Measurements from ENCODE around the gene TIMD4. TPM values are rescaled to one million over a fixed set of nuclear protein-coding genes. Genes with fewer than 3 reads are reported as not detected.

The TIMD4 gene
- total and polyA plus RNA-seq, 12 donors = 0.10 to 2.3 (median 0.55) TPM; not detected in 5

GRCh38 chr5:156914371-156914737 lies 48.7 kb downstream of the TIMD4 start:
- DNase-seq = no peak
- intact Hi-C loops (cut with DNase I) = no loop called here
- WGBS, 4 donors = 57 to 77% (median 68%) methylated on average over 2 of the region's 2 CpGs
- Histone ChIP-seq H3K9me3 (replicated peaks in 1 of 3) (no peaks in the 10 kb centered on the region), H3K4me3 (no peak overlapping the region), H3K27ac (no peak overlapping the region), H3K36me3 (replicated peaks in 1 of 2) (no peaks in the 10 kb centered on the region), H3K27me3 (no peaks in the 10 kb centered on the region), H3K4me1 (replicated peaks in 1 of 2) (no peaks in the 10 kb centered on the region)
- no peak for TF ChIP-seq POLR2A (IDR thresholded peaks at IDR 0.05)
- no peak for TF ChIP-seq CTCF (IDR thresholded peaks at IDR 0.05)

DNA sequence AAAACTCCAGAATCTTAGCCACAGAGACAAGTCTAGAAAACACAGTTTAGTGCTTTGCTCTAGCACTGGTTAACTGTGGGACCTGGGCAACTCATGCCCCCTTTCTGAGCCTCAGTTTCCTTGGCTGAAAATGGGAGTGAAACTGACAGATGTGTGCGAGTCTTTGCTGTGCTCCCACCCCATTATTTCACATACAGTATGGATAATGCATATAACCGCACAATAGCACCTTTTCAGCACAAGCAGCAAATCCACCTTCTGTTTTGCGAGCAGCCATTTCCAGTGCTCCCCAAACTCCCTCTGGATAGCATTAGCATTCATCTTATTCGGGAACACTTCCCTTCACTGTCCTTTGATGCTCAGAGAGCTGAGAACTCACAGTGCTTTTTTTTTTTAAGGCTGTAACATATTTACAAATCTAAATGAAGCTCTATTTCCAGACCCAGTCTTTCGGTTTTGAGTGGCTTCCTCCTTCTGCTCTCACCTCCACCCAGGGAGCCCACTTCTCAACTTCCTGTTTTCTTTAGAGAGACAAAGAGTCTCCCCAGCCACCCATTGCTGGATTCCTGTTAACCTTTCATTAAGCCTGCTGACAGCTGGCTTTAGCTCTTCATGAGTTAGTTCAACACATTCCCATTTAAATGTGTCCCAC lies 49.2 kb downstream of the TIMD4 start:
- TF ChIP-seq CTCF (IDR thresholded peaks at IDR 0.05) (no peak), POLR2A (IDR thresholded peaks at IDR 0.05) (no peak)
- intact Hi-C loops (cut with DNase I) = no loop called here

GRCh38 chr5:156913355-156913718 lies 49.7 kb downstream of the TIMD4 start:
- Histone ChIP-seq H3K4me1 (replicated peaks in 1 of 2) (no peaks in the 10 kb centered on the region), H3K27ac (no peak overlapping the region), H3K27me3 (no peaks in the 10 kb centered on the region), H3K4me3 (no peak overlapping the region), H3K9me3 (replicated peaks in 1 of 3) (no peaks in the 10 kb centered on the region), H3K36me3 (replicated peaks in 1 of 2) (no peaks in the 10 kb centered on the region)
- TF ChIP-seq POLR2A (IDR thresholded peaks at IDR 0.05) (no peak), CTCF (IDR thresholded peaks at IDR 0.05) (no peak)
- WGBS, 4 donors = 85 to 92% (median 89%) methylated on average over 3 of the region's 3 CpGs
- intact Hi-C loops (cut with DNase I) = no loop called here
- no peak for DNase-seq

More for the DNA sequence above, 49.2 kb downstream of the TIMD4 start:
- Histone ChIP-seq H3K27ac (no peak overlapping the region), H3K27me3 (no peaks in the 10 kb centered on the region), H3K4me1 (replicated peaks in 1 of 2) (no peaks in the 10 kb centered on the region), H3K9me3 (replicated peaks in 1 of 3) (no peaks in the 10 kb centered on the region), H3K4me3 (no peak overlapping the region), H3K36me3 (replicated peaks in 1 of 2) (no peaks in the 10 kb centered on the region)
- DNase-seq = no peak
- 54 to 72% (median 62%) methylated on average over 5 of the region's 5 CpGs for WGBS, 4 donors

GRCh38 chr5:156912869-156913268 lies 50.2 kb downstream of the TIMD4 start:
- TF ChIP-seq CTCF (IDR thresholded peaks at IDR 0.05) = no peak
- TF ChIP-seq POLR2A (IDR thresholded peaks at IDR 0.05) = no peak
- WGBS, 4 donors = 64 to 82% (median 72%) methylated on average over 5 of the region's 5 CpGs
- no peaks in the 10 kb centered on the region for H3K27me3 ChIP-seq
- no peaks in the 10 kb centered on the region for H3K36me3 ChIP-seq (replicated peaks in 1 of 2)
- intact Hi-C loops (cut with DNase I) = no loop called here
- DNase-seq = no peak
- H3K4me1 ChIP-seq (replicated peaks in 1 of 2) = no peaks in the 10 kb centered on the region
- H3K27ac ChIP-seq = no peak overlapping the region
- H3K9me3 ChIP-seq (replicated peaks in 1 of 3) = no peaks in the 10 kb centered on the region
- H3K4me3 ChIP-seq = no peak overlapping the region
